Brain microvascular endothelial cell (primary cell): ENCODE data around the gene TPST2.

Experiments used
- DNase-seq: peaks from one replicate; pipeline ENCODE4 v3.0.0-alpha.2; 2020
- H3K27ac ChIP-seq: fragments of 250-450 bp; sonication (Bioruptor Pico); 2 replicates; pipeline ENCODE4 v1.5.1; 2020; ENCODE audit warnings: mild to moderate bottlenecking, moderate library complexity
- H3K27me3 ChIP-seq: fragments of 250-450 bp; sonication (Bioruptor Pico); replicated peaks from 2 replicates; pipeline ENCODE4 v1.5.1; 2020; ENCODE audit warnings: mild to moderate bottlenecking
- H3K36me3 ChIP-seq: fragments of 250-450 bp; sonication (Bioruptor Pico); replicated peaks from 2 replicates; pipeline ENCODE4 v1.5.1; 2020; ENCODE audit warnings: mild to moderate bottlenecking
- H3K4me3 ChIP-seq: 2 replicates; pipeline ENCODE4 v1.5.1; 2011; ENCODE audit warnings: low read depth, mild to moderate bottlenecking, control low read depth, low read length, moderate library complexity
- in situ Hi-C: cut with HindIII; loops from 2 replicates; pipeline ENCODE4 v1.10.0; 2017; ENCODE audit warnings: low sequenced_read_pairs, low pct_ligation_motif_present
- TF ChIP-seq, protein P1 (sequence below): IDR thresholded peaks from 2 replicates; pipeline ENCODE4 v1.5.1; 2011; ENCODE audit warnings: low read depth, mild to moderate bottlenecking, moderate library complexity, low read length, control low read depth, inconsistent platforms; ENCODE audit errors: missing control alignments

TPST2 gene

DNA sequence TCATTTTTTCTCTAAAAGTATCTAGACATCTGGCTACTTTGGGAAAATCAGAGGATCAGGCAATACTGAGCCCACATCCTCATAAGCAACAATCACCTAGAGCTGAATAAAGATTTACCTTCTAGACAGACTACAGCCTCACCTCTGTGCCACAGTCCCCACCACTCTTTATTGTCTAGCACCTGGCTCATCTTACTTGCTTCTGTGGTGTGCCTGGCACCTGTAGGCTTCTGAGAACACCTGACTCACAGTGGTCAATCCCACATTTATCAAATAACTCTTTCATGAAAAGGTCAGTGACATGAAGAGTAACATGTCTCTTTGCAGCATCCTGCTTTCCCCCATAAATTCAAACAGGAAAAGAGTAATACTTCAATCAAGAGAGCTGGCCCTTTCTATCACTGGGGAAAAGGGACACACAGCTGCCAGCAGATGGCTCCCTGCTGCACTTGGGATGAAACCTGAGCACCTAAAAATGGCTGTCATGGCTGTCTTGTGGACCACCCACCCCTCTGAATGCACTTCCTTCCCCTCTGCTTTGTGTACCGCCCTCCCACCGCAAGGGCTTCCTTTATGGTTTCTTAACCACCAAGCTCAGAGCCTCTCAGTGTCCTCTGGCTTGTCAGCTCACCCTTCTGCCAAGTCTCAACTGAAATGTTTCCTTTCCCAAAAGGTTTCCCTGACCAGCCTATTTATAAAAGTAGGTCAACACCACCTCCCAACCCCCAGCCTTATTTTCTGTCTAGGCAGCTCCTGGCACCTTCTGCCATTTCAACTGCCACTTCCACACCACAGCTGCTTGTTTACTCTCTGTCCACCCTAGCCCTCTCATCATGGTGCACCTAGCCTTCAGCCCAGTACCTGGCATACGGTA, 87.0 kb downstream of the TPST2 start:
- Histone ChIP-seq H3K4me3 (no peak overlapping the region), H3K27ac (no peak overlapping the region), H3K27me3 (no peaks in the 10 kb centered on the region), H3K36me3 (peaks cover 72% of the 10 kb centered on the region)
- TF ChIP-seq, protein P1, sequence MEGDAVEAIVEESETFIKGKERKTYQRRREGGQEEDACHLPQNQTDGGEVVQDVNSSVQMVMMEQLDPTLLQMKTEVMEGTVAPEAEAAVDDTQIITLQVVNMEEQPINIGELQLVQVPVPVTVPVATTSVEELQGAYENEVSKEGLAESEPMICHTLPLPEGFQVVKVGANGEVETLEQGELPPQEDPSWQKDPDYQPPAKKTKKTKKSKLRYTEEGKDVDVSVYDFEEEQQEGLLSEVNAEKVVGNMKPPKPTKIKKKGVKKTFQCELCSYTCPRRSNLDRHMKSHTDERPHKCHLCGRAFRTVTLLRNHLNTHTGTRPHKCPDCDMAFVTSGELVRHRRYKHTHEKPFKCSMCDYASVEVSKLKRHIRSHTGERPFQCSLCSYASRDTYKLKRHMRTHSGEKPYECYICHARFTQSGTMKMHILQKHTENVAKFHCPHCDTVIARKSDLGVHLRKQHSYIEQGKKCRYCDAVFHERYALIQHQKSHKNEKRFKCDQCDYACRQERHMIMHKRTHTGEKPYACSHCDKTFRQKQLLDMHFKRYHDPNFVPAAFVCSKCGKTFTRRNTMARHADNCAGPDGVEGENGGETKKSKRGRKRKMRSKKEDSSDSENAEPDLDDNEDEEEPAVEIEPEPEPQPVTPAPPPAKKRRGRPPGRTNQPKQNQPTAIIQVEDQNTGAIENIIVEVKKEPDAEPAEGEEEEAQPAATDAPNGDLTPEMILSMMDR, result peak; percentile 84
- in situ Hi-C loops, result no loop called here
- peak; percentile 34 for DNase-seq

- Histone ChIP-seq H3K27ac (no peak overlapping the region), H3K36me3 (peaks cover 77% of the 10 kb centered on the region), H3K4me3 (no peak overlapping the region), H3K27me3 (no peaks in the 10 kb centered on the region)
- in situ Hi-C loops, result no loop called here
- no peak for DNase-seq
- TF ChIP-seq, protein P1, result no peak
These were observed 87.9 kb downstream of the TPST2 start for GRCh38 chr22:26501996-26502395.

GRCh38 chr22:26499188-26499703, 90.7 kb downstream of the TPST2 start:
- no peak for DNase-seq
- H3K36me3 ChIP-seq, result peaks cover 76% of the 10 kb centered on the region
- H3K27ac ChIP-seq, result peak overlapping the region; percentile 94
- no peaks in the 10 kb centered on the region for H3K27me3 ChIP-seq
- H3K4me3 ChIP-seq, result no peak overlapping the region
- in situ Hi-C loops, result no loop called here
- TF ChIP-seq, protein P1, result no peak

- in situ Hi-C loops, result no loop called here
- Histone ChIP-seq H3K27ac (no peak overlapping the region), H3K4me3 (no peak overlapping the region), H3K36me3 (peaks cover 81% of the 10 kb centered on the region), H3K27me3 (no peaks in the 10 kb centered on the region)
- DNase-seq, result no peak
- TF ChIP-seq, protein P1, result no peak
These were observed 93.5 kb downstream of the TPST2 start for GRCh38 chr22:26496456-26496855.

DNA sequence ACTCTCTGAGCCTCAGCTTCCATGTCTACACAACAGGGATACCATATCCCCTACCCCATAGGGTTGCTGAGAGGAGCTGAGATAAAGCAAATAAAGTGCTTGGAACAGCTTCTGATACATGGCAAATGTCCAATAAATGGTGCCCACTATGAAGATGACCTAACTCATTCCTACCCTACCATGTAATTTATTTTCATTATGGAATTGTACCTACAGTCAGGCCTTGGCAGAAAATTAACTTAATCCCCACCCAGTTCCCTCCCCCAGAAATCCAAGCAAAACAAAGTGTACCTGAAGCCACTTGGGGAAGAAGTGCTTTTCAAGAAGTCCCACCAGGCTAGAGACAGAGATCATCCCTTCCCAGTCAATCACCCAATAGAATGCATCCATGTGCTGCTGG, 95.4 kb downstream of the TPST2 start:
- no peak overlapping the region for H3K27ac ChIP-seq
- TF ChIP-seq, protein P1, result no peak
- in situ Hi-C loops, result no loop called here
- no peak for DNase-seq
- no peaks in the 10 kb centered on the region for H3K27me3 ChIP-seq
- no peak overlapping the region for H3K4me3 ChIP-seq
- peaks cover 83% of the 10 kb centered on the region for H3K36me3 ChIP-seq

DNA sequence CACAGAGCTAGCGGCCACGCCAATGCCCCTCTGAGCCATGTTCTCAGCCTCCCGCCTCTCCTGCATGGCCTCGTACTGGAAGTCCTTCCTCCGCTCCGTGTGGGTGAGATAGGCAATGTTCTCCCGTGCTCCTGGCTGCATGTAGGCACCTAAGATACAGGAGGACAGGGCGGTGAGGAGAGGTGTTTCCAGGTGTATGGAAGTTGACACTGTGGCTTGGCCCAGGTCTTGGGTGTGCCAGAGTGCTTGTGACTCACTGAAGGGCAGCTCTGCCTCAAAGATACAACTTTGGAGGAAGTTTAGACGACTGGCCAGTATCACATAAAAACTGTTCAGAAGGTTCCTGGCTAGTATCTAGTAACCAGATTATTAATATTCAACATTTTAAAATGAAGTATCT, 97.7 kb downstream of the TPST2 start:
- TF ChIP-seq, protein P1, result no peak
- no peak overlapping the region for H3K4me3 ChIP-seq
- peaks cover 82% of the 10 kb centered on the region for H3K36me3 ChIP-seq
- no peak overlapping the region for H3K27ac ChIP-seq
- in situ Hi-C loops, result no loop called here
- no peaks in the 10 kb centered on the region for H3K27me3 ChIP-seq
- DNase-seq, result no peak
